ENCODE measurements around the gene SAP30. TPM values are rescaled to one million over a fixed set of nuclear protein-coding genes. Genes with fewer than 3 reads are reported as not detected.
A peak's percentile ranks its signal among the peaks of the same experiment; 100 is the strongest.

SAP30 gene
- total and polyA plus RNA-seq, 2 experiments from 2014 or later, result 9.3 to 16.5 TPM

GRCh38 chr4:173415885-173416653, 45.3 kb downstream of the SAP30 start:
- H3K9me3 Mint-ChIP-seq, result no peaks in the 10 kb centered on the region

More at GRCh38 chr4:173415885-173416653, 45.3 kb downstream of the SAP30 start:
- Mint-ChIP-seq H3K27me3 (ENCODE audit: insufficient read depth, low read depth, poor library complexity) (peaks cover 7% of the 10 kb centered on the region), H3K4me3 (no peak overlapping the region), H3K4me1 (no peaks in the 10 kb centered on the region), H3K27ac (no peak overlapping the region), H3K36me3 (ENCODE audit: low read depth) (no peaks in the 10 kb centered on the region)
- Histone ChIP-seq H4K20me1 (replicated peaks; ENCODE audit: insufficient read depth) (no peaks in the 10 kb centered on the region), H3K27me3 (ENCODE audit: insufficient read depth) (no peaks in the 10 kb centered on the region), H3K4me2 (no peak overlapping the region), H3K36me3 (ENCODE audit: insufficient read depth) (no peaks in the 10 kb centered on the region), H3K4me1 (ENCODE audit: insufficient read depth) (no peaks in the 10 kb centered on the region), H2AFZ (peak overlapping the region; percentile 94), H3F3A (replicated peaks; ENCODE audit: low read depth) (no peaks in the 10 kb centered on the region; the same call in 1 of the 2 replicates), H3K79me2 (replicated peaks; ENCODE audit: insufficient read depth) (no peaks in the 10 kb centered on the region), H3K27ac (ENCODE audit: low read depth) (no peak overlapping the region), H3K9me2 (ENCODE audit: insufficient read depth) (no peaks in the 10 kb centered on the region), H3K4me3 (no peak overlapping the region)
- DNase-seq (ENCODE audit: low spot score) (peak; percentile 16), ATAC-seq (peak; percentile 58)
- TF ChIP-seq ZNF331 (CRISPR knock-in tag; IDR thresholded peaks at IDR 0.05; ENCODE audit: low read depth) (no peak), POLR2AphosphoS5 (IDR thresholded peaks at IDR 0.05; ENCODE audit: low read depth) (no peak), CREB1 (CRISPR knock-in tag; IDR thresholded peaks at IDR 0.05; ENCODE audit: low read depth) (no peak), ETS1 (IDR thresholded peaks at IDR 0.05) (no peak), CTCF (conservative IDR thresholded peaks at IDR 0.05; ENCODE audit: low read depth in 2 of 2) (no peak), ZNF462 (CRISPR knock-in tag; IDR thresholded peaks at IDR 0.05) (no peak), STAT1 (IDR thresholded peaks at IDR 0.05; ENCODE audit: unreplicated experiment) (no peak), REST (IDR thresholded peaks at IDR 0.05; ENCODE audit: unreplicated experiment) (no peak), EZH2 (IDR thresholded peaks at IDR 0.05; ENCODE audit: low read depth, unreplicated experiment) (no peak), JUNB (IDR thresholded peaks at IDR 0.05; ENCODE audit: unreplicated experiment) (no peak), NANOG (IDR thresholded peaks at IDR 0.05; ENCODE audit: borderline replicate concordance) (no peak), EZH2phosphoT487 (IDR thresholded peaks at IDR 0.05; ENCODE audit: unreplicated experiment) (no peak), ZNF114 (CRISPR knock-in tag; IDR thresholded peaks at IDR 0.05) (no peak)

All from GM23338 (cell line).